ENCODE results near the gene KIF5A. TPM values are rescaled to one million over a fixed set of nuclear protein-coding genes. Genes with fewer than 3 reads are reported as not detected.

KIF5A gene
- total RNA-seq, 2 experiments from 2014 or later, result 1.2 to 1.3 TPM

DNA sequence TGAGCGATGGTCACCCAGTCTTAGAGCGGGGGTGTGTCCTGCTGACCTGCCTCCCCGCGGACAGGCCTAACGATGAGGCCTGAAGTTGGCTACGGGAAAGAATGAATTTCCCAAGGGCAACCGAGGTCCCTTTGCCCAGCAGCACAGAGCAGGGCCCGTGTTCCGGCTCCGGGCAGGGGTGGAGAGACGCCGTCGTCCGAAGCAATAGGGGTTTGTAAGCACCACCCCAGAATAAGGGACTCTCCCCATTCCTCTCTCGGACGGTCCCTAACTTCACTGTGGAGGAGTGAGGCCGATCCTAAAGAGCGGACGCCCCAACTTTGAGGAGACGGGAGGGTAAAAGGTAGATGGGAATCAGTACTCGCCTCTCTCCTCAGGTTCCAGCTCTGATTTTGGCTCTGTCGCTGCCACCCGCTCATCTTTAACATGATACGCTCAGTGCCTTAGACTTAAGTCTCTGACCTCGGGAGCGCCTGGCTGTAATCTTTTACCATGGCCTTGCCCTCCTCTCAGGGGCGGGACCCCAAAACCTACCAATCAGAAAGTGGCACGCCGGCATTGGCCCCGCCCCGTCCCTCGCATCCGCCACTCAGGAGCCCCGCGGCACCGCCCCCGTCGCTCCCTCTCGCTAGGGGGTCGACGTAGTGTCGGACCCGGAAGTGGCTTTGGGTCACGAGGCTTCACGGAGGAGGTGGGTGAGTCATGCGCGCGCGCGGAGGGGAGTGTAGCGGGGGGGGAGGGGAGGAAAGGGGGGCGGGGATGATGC is 29.6 kb upstream of the KIF5A start, which contains the start of gene DDIT3:
DDIT3 (minus strand) TSS at position 462 of the 766 bp plus-strand sequence. CDS start 3,108 bp downstream, outside the sequence.
- intact Hi-C loops (cut with micrococcal nuclease), result loop anchor here (5.0 kb wide), 1 partner anchor 43 kb away; the partner anchor contains the start of gene ARHGAP9
- H3K4me1 Mint-ChIP-seq (ENCODE audit: low read depth), result peaks cover 66% of the 10 kb centered on the region
- H3K27me3 Mint-ChIP-seq, result no peaks in the 10 kb centered on the region
- peak within 1 kb of the TSS; percentile 99 for H3K27ac Mint-ChIP-seq
- peak within 1 kb of the TSS; percentile 95 for H3K4me3 Mint-ChIP-seq
- peak; percentile 78 for ATAC-seq
- no peaks in the 10 kb centered on the region for H3K9me3 Mint-ChIP-seq
- TF ChIP-seq, protein P1, sequence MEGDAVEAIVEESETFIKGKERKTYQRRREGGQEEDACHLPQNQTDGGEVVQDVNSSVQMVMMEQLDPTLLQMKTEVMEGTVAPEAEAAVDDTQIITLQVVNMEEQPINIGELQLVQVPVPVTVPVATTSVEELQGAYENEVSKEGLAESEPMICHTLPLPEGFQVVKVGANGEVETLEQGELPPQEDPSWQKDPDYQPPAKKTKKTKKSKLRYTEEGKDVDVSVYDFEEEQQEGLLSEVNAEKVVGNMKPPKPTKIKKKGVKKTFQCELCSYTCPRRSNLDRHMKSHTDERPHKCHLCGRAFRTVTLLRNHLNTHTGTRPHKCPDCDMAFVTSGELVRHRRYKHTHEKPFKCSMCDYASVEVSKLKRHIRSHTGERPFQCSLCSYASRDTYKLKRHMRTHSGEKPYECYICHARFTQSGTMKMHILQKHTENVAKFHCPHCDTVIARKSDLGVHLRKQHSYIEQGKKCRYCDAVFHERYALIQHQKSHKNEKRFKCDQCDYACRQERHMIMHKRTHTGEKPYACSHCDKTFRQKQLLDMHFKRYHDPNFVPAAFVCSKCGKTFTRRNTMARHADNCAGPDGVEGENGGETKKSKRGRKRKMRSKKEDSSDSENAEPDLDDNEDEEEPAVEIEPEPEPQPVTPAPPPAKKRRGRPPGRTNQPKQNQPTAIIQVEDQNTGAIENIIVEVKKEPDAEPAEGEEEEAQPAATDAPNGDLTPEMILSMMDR (IDR thresholded peaks at IDR 0.05), result no peak
- H3K36me3 Mint-ChIP-seq (ENCODE audit: low read depth), result peaks cover 55% of the 10 kb centered on the region
- CTCF ChIA-PET, result interaction anchor here (0.8 to 2.6 kb wide), 5 partner anchors 31 to 62 kb away, joined by 3 to 7 read pairs (median 4); no protein-coding TSS in a partner anchor
- peak; percentile 99 for DNase-seq
- POLR2A ChIA-PET, result interaction anchor here (0.8 to 5.7 kb wide), 14 partner anchors 7 to 290 kb away, joined by 3 to 50 read pairs (median 4); partner anchors contain the start of genes DCTN2, MARS1, OS9 and SHMT2

GRCh38 chr12:57521525-57522010 is 28.3 kb upstream of the KIF5A start:
- intact Hi-C loops (cut with micrococcal nuclease), result loop anchor here (5.0 kb wide), 1 partner anchor 44 kb away; the partner anchor contains the start of gene ARHGAP9
- peaks cover 42% of the 10 kb centered on the region for H3K36me3 Mint-ChIP-seq (ENCODE audit: low read depth)
- peak overlapping the region; percentile 95 for H3K4me3 Mint-ChIP-seq
- CTCF ChIA-PET, result interaction anchor here (2.6 kb wide), 1 partner anchor 45 kb away, joined by 7 read pairs; no protein-coding TSS in a partner anchor
- peak; percentile 29 for DNase-seq
- H3K27me3 Mint-ChIP-seq, result no peaks in the 10 kb centered on the region
- ATAC-seq, result no peak
- TF ChIP-seq, protein P1 (IDR thresholded peaks at IDR 0.05), result no peak
- peak overlapping the region; percentile 99 for H3K27ac Mint-ChIP-seq
- no peaks in the 10 kb centered on the region for H3K9me3 Mint-ChIP-seq
- peaks cover 65% of the 10 kb centered on the region for H3K4me1 Mint-ChIP-seq (ENCODE audit: low read depth)
- POLR2A ChIA-PET, result interaction anchor here (0.7 to 5.7 kb wide), 2 partner anchors 33 to 280 kb away, joined by 4 to 50 read pairs; partner anchors contain the start of gene MARS1

DNA sequence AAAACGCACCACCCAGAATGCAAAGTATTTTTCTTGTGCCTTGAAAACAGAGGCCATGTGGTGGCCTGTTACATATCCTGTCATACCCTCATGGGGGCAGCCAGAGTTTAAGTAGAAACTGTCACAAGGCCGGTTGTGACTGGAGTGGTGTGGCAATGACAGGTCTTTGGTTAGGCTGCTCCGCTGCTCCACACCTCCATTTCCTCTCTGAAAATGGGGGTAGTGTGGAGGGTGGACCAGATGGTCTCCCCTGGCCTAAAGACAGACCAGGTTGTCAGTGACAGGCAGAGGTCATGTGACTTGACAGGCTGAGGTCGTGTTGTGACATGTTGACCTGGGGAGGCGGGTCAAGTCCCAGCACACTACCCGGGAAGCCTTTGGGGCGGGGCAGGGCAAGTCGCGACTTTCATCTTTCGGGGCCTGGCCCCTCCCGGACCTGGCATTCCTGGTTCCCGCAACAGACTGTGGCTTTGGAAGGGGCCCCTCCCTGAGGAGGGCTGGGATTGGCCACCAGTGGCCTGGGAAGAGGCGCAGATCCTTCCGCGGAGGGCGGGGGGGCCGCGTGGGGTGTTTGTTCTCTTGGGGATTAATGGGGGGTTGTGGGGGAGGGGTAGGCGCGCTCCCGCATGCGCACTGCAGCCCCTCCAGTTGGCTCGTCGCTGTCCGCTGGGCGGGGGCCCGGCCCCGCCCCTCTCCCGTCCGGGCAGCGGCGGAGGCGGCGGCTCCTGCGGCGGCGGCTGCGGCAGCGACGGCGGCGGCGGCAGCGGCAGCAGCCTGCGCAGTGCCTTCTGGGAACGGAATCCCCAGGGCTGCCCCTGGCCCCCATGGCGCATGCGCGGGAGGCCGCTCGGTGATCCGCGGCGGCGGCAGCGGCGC is 27.6 kb upstream of the KIF5A start, which contains the start of gene MBD6:
MBD6 (plus strand) TSS at position 814 of the 876 bp plus-strand sequence. CDS start 1,480 bp downstream, outside the sequence.
- Mint-ChIP-seq H3K27ac (peak within 1 kb of the TSS; percentile 99), H3K4me1 (ENCODE audit: low read depth) (peaks cover 63% of the 10 kb centered on the region), H3K4me3 (peak within 1 kb of the TSS; percentile 95), H3K9me3 (no peaks in the 10 kb centered on the region), H3K27me3 (no peaks in the 10 kb centered on the region), H3K36me3 (ENCODE audit: low read depth) (peaks cover 36% of the 10 kb centered on the region)
- ChIA-PET CTCF (no interaction called here), POLR2A (interaction anchor here (6.9 kb wide), 1 partner anchor 18 kb away, joined by 46 read pairs; no protein-coding TSS in a partner anchor)
- TF ChIP-seq, protein P1 (IDR thresholded peaks at IDR 0.05), result no peak
- intact Hi-C loops (cut with micrococcal nuclease), result loop anchor here (5.0 kb wide), 1 partner anchor 45 kb away; the partner anchor contains the start of gene ARHGAP9
- DNase-seq (peak; percentile 90), ATAC-seq (peak; percentile 46)

- DNase-seq, result no peak
These were observed 26.7 kb upstream of the KIF5A start for GRCh38 chr12:57522887-57523705.

More at GRCh38 chr12:57522887-57523705, 26.7 kb upstream of the KIF5A start:
- Mint-ChIP-seq H3K9me3 (no peaks in the 10 kb centered on the region), H3K27me3 (no peaks in the 10 kb centered on the region), H3K27ac (peak overlapping the region; percentile 91), H3K4me1 (ENCODE audit: low read depth) (peaks cover 56% of the 10 kb centered on the region), H3K4me3 (peak overlapping the region; percentile 95), H3K36me3 (ENCODE audit: low read depth) (peaks cover 33% of the 10 kb centered on the region)
- no peak for ATAC-seq
- ChIA-PET CTCF (interaction anchor here (1.0 to 2.3 kb wide), 4 partner anchors 62 to 233 kb away, joined by 3 to 14 read pairs (median 5); no protein-coding TSS in a partner anchor), POLR2A (interaction anchor here (0.6 to 6.9 kb wide), 8 partner anchors 8 to 104 kb away, joined by 3 to 46 read pairs (median 3); no protein-coding TSS in a partner anchor)
- intact Hi-C loops (cut with micrococcal nuclease), result loop anchor here (5.0 kb wide), 1 partner anchor 46 kb away; the partner anchor contains the start of gene ARHGAP9
- TF ChIP-seq, protein P1 (IDR thresholded peaks at IDR 0.05), result no peak

Data from activated CD8-positive, alpha-beta T cell treated with anti-CD3 and anti-CD28 coated beads for 36 hours (primary cell).